ENCODE measurements around the gene RHOB.

DNA sequence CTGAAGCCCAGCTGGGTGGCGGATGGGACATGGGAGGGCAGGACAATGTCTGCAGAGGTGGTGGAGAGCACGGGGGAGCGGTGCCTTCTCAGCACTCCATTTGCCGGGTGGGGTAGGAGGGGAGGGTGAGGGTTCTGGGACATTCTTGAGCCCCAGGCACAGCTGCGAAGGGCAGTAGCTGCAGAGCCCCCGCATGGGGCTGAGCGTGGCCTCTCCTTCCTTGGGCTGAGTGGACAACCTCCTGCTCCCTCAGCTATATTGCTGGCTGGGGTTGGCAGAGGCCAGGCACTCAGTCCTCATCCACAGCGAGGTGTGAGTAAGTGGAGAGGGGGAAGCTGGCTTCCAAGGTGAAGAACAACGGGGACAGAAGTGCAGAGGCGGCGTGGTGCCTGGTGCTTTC is 50.1 kb downstream of the RHOB start:
- TF ChIP-seq JUND (IDR thresholded peaks at IDR 0.05): no peak
- no peak for TF ChIP-seq YY1 (IDR thresholded peaks at IDR 0.05)
- TF ChIP-seq RAD21 (IDR thresholded peaks at IDR 0.05): no peak
- TF ChIP-seq, protein P1, sequence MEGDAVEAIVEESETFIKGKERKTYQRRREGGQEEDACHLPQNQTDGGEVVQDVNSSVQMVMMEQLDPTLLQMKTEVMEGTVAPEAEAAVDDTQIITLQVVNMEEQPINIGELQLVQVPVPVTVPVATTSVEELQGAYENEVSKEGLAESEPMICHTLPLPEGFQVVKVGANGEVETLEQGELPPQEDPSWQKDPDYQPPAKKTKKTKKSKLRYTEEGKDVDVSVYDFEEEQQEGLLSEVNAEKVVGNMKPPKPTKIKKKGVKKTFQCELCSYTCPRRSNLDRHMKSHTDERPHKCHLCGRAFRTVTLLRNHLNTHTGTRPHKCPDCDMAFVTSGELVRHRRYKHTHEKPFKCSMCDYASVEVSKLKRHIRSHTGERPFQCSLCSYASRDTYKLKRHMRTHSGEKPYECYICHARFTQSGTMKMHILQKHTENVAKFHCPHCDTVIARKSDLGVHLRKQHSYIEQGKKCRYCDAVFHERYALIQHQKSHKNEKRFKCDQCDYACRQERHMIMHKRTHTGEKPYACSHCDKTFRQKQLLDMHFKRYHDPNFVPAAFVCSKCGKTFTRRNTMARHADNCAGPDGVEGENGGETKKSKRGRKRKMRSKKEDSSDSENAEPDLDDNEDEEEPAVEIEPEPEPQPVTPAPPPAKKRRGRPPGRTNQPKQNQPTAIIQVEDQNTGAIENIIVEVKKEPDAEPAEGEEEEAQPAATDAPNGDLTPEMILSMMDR (IDR thresholded peaks at IDR 0.05; ENCODE audit: low read depth, low read length, missing input control): no peak

Measured in liver (tissue), 3 donors.